Prostate gland (tissue), 2 donors: Measurements from ENCODE around the gene DIPK1A. TPM values are rescaled to one million over a fixed set of nuclear protein-coding genes. Genes with fewer than 3 reads are reported as not detected.

ENCODE experiments used
- DNase-seq: peaks from one replicate; pipeline ENCODE4 v3.0.0-alpha.2; 2019; ENCODE audit warnings: low spot score
- H3K27ac ChIP-seq, 2 donors: fragments of 200-600 bp; sonication (generic); 2 replicates each; pipeline ENCODE4 v1.5.1; 2017 to 2019
- H3K27me3 ChIP-seq: fragments of 200-600 bp; sonication (generic); replicated peaks from 2 replicates; pipeline ENCODE4 v1.5.1; 2019; ENCODE audit not compliant: insufficient read depth
- H3K36me3 ChIP-seq, 2 donors: fragments of 200-600 bp; sonication (generic); 1 replicate in 1 of 2; 2 replicates in 1 of 2; pipeline versions ENCODE4 v1.5.1 to v1.8.1; 2017 to 2019
- H3K4me1 ChIP-seq: fragments of 200-600 bp; sonication (generic); replicated peaks from 2 replicates; pipeline ENCODE4 v1.5.1; 2019
- H3K4me3 ChIP-seq, 2 donors: fragments of 200-600 bp; sonication (generic); 2 replicates each; pipeline ENCODE4 v1.5.1; 2017 to 2019
- H3K9me3 ChIP-seq: fragments of 200-600 bp; sonication (generic); 2 replicates; pipeline ENCODE4 v1.5.1; 2017
- CTCF ChIP-seq, 4 experiments: fragments of 200-600 bp in 2 of 4; fragments of 450-650 bp in 2 of 4; sonication (generic) in 2 of 4; IDR thresholded peaks; 1 replicate in 3 of 4; 2 replicates in 1 of 4; pipeline ENCODE4 v1.5.1; 2016 to 2019; ENCODE audit warnings: antibody characterized with exemption in 4 of 4, mild to moderate bottlenecking in 2 of 4, moderate library complexity in 2 of 4
- POLR2A ChIP-seq: fragments of 450-650 bp; IDR thresholded peaks from one replicate; pipeline ENCODE4 v1.6.1; 2016; ENCODE audit warnings: antibody characterized with exemption, mild to moderate bottlenecking
- POLR2AphosphoS5 ChIP-seq: sonication (generic); formaldehyde crosslinking; IDR thresholded peaks from one replicate; pipeline ENCODE4 v1.6.1; 2017; ENCODE audit warnings: antibody characterized with exemption
- WGBS: methylation state at CpG from one replicate; pipeline ENCODE4 v1.1.5; 2018; 5-methylcytosine and 5-hydroxymethylcytosine counted together
- intact Hi-C: fragments of 100-400 bp; cut with DNase I; formaldehyde crosslinking; loops from one replicate; pipeline ENCODE4 v1.14.2; 2022
- total RNA-seq, 2 donors: library from RNA; depleted of rRNA; stranded (reverse); fragments of >200 nt; gene quantifications; one replicate each; pipeline ENCODE4 v1.1.0, GENCODE V29; 2016

Gene DIPK1A
- total RNA-seq, 2 donors from 2014 or later = 9.2 to 22.2 TPM

- Histone ChIP-seq H3K9me3 (no peaks in the 10 kb centered on the region), H3K27me3 (no peaks in the 10 kb centered on the region), H3K27ac (no peak overlapping the region), H3K36me3 (no peaks in the 10 kb centered on the region), H3K4me3 (no peak overlapping the region), H3K4me1 (no peaks in the 10 kb centered on the region)
- 100% methylated on average over 1 of the region's 1 CpG for WGBS
- DNase-seq = no peak
- TF ChIP-seq CTCF (IDR thresholded peaks at IDR 0.05) (no peak), POLR2A (no peak), POLR2AphosphoS5 (no peak)
- intact Hi-C loops = no loop called here
Observed at GRCh38 chr1:92936865-92937264, 24.4 kb downstream of the DIPK1A start.

GRCh38 chr1:92934395-92935378 lies 26.6 kb downstream of the DIPK1A start:
- 41% methylated on average over 5 of the region's 5 CpGs for WGBS
- no peaks in the 10 kb centered on the region for H3K36me3 ChIP-seq
- H3K9me3 ChIP-seq = no peaks in the 10 kb centered on the region
- DNase-seq = peak; percentile 15
- H3K4me1 ChIP-seq = no peaks in the 10 kb centered on the region
- no peak overlapping the region for H3K27ac ChIP-seq
- intact Hi-C loops = no loop called here
- no peak overlapping the region for H3K4me3 ChIP-seq
- H3K27me3 ChIP-seq = no peaks in the 10 kb centered on the region
- TF ChIP-seq POLR2AphosphoS5 (peak; percentile 6), POLR2A (no peak)

GRCh38 chr1:92933459-92933858 lies 27.8 kb downstream of the DIPK1A start:
- no peak overlapping the region for H3K27ac ChIP-seq
- 30% methylated on average over 2 of the region's 2 CpGs for WGBS
- H3K9me3 ChIP-seq = no peaks in the 10 kb centered on the region
- no peaks in the 10 kb centered on the region for H3K36me3 ChIP-seq
- H3K4me1 ChIP-seq = no peaks in the 10 kb centered on the region
- no peak for TF ChIP-seq POLR2AphosphoS5
- TF ChIP-seq POLR2A = no peak
- no peak for TF ChIP-seq CTCF (IDR thresholded peaks at IDR 0.05)
- no peak for DNase-seq
- H3K27me3 ChIP-seq = no peaks in the 10 kb centered on the region
- H3K4me3 ChIP-seq = no peak overlapping the region
- intact Hi-C loops = no loop called here

GRCh38 chr1:92931691-92932090 lies 29.6 kb downstream of the DIPK1A start:
- Histone ChIP-seq H3K4me1 (no peaks in the 10 kb centered on the region), H3K4me3 (no peak overlapping the region), H3K9me3 (no peaks in the 10 kb centered on the region), H3K36me3 (no peaks in the 10 kb centered on the region), H3K27ac (no peak overlapping the region), H3K27me3 (no peaks in the 10 kb centered on the region)
- WGBS = 69% methylated on average over 4 of the region's 4 CpGs
- DNase-seq = no peak
- no peak for TF ChIP-seq CTCF (IDR thresholded peaks at IDR 0.05)
- no peak for TF ChIP-seq POLR2AphosphoS5
- no peak for TF ChIP-seq POLR2A
- intact Hi-C loops = no loop called here

GRCh38 chr1:92929461-92929860 lies 31.8 kb downstream of the DIPK1A start:
- WGBS = 57% methylated on average over 1 of the region's 1 CpG
- intact Hi-C loops = no loop called here
- DNase-seq = no peak
- Histone ChIP-seq H3K4me3 (no peak overlapping the region), H3K27me3 (no peaks in the 10 kb centered on the region), H3K36me3 (no peaks in the 10 kb centered on the region), H3K27ac (no peak overlapping the region), H3K4me1 (no peaks in the 10 kb centered on the region), H3K9me3 (no peaks in the 10 kb centered on the region)
- TF ChIP-seq CTCF (IDR thresholded peaks at IDR 0.05) = no peak
- TF ChIP-seq POLR2A = no peak
- no peak for TF ChIP-seq POLR2AphosphoS5
